Progenitor cell of endocrine pancreas (in vitro differentiated cells): Measurements from ENCODE around the gene CALML6. TPM values are rescaled to one million over a fixed set of nuclear protein-coding genes. Genes with fewer than 3 reads are reported as not detected.

Experiments used
- DNase-seq: peaks from one replicate; pipeline ENCODE4 v3.0.0; 2021; ENCODE audit warnings: low spot score; ENCODE audit not compliant: unreplicated experiment
- H3K27ac Mint-ChIP-seq: 2 replicates; pipeline ENCODE4 v1.8.0; 2021; ENCODE audit warnings: mild to moderate bottlenecking, moderate library complexity, mixed read lengths
- H3K27me3 Mint-ChIP-seq: 2 replicates; pipeline ENCODE4 v1.8.0; 2021; ENCODE audit warnings: mixed read lengths
- H3K36me3 Mint-ChIP-seq: 2 replicates; pipeline ENCODE4 v1.8.0; 2022; ENCODE audit warnings: mixed read lengths; ENCODE audit not compliant: insufficient read depth
- H3K4me1 Mint-ChIP-seq: 2 replicates; pipeline ENCODE4 v1.8.0; 2021; ENCODE audit warnings: low read depth, mixed read lengths
- H3K4me3 Mint-ChIP-seq: 2 replicates; pipeline ENCODE4 v1.8.0; 2021; ENCODE audit warnings: low read depth, mild to moderate bottlenecking, moderate library complexity, mixed read lengths
- H3K9me3 Mint-ChIP-seq: 2 replicates; pipeline ENCODE4 v1.8.0; 2021; ENCODE audit warnings: low read depth, mixed read lengths
- total RNA-seq: library from RNA; stranded (reverse); gene quantifications from 2 replicates; pipeline ENCODE4 v1.2.1, GENCODE V29; 2021
- TF ChIP-seq, protein P1 (sequence below): fragments of 200-600 bp; sonication (generic); IDR thresholded peaks from one replicate; pipeline ENCODE4 v1.5.0; 2021; ENCODE audit warnings: antibody characterized with exemption, mild to moderate bottlenecking; ENCODE audit not compliant: unreplicated experiment

The CALML6 gene
- total RNA-seq, 1 donor from 2014 or later: 1.1 TPM

DNA sequence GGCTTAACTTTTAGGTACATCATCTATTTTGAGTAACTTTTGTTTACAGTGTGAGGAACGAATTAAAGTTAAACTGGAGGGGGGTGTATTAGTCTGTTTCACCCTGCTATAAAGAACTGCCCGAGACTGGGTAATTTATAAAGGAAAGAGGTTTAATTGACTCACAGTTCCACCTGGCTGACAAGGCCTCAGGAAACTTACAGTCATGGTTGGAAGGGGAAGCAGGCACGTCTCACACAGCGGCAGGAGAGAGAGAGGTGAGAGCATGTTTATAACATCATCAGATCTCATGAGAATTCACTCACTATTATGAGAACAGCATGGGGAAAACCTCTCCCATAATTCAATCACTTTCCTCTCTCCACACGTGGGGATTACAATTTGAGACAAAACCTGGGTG lies 35.9 kb downstream of the CALML6 start:
- H3K9me3 Mint-ChIP-seq: no peaks in the 10 kb centered on the region
- peaks cover 18% of the 10 kb centered on the region for H3K27me3 Mint-ChIP-seq
- no peak overlapping the region for H3K4me3 Mint-ChIP-seq
- TF ChIP-seq, protein P1, sequence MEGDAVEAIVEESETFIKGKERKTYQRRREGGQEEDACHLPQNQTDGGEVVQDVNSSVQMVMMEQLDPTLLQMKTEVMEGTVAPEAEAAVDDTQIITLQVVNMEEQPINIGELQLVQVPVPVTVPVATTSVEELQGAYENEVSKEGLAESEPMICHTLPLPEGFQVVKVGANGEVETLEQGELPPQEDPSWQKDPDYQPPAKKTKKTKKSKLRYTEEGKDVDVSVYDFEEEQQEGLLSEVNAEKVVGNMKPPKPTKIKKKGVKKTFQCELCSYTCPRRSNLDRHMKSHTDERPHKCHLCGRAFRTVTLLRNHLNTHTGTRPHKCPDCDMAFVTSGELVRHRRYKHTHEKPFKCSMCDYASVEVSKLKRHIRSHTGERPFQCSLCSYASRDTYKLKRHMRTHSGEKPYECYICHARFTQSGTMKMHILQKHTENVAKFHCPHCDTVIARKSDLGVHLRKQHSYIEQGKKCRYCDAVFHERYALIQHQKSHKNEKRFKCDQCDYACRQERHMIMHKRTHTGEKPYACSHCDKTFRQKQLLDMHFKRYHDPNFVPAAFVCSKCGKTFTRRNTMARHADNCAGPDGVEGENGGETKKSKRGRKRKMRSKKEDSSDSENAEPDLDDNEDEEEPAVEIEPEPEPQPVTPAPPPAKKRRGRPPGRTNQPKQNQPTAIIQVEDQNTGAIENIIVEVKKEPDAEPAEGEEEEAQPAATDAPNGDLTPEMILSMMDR: no peak
- no peaks in the 10 kb centered on the region for H3K4me1 Mint-ChIP-seq
- no peak for DNase-seq
- H3K36me3 Mint-ChIP-seq: no peaks in the 10 kb centered on the region
- H3K27ac Mint-ChIP-seq: no peak overlapping the region

DNA sequence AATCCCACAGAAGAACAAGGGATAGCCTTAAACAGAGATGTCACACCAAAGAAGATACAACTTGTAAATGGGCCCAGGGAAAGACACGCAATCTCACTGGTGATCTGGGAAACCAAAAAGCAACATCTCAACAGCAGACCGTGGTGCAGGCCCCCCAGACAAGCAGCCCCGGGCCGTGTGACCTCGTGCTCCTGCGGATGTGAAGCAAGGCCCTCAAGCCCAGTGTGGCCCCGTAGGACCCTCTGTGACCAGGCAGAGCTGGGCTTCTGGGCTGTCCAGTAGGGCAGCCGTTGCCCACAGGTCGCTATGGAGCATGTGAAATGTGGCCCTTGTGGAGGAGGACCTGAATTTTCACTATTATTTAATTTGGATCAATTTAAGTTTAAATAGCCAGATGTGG lies 39.0 kb downstream of the CALML6 start:
- H3K27me3 Mint-ChIP-seq: peaks cover 22% of the 10 kb centered on the region
- no peak for DNase-seq
- no peaks in the 10 kb centered on the region for H3K36me3 Mint-ChIP-seq
- no peaks in the 10 kb centered on the region for H3K9me3 Mint-ChIP-seq
- no peak overlapping the region for H3K4me3 Mint-ChIP-seq
- no peaks in the 10 kb centered on the region for H3K4me1 Mint-ChIP-seq
- no peak overlapping the region for H3K27ac Mint-ChIP-seq
- TF ChIP-seq, protein P1: no peak

DNA sequence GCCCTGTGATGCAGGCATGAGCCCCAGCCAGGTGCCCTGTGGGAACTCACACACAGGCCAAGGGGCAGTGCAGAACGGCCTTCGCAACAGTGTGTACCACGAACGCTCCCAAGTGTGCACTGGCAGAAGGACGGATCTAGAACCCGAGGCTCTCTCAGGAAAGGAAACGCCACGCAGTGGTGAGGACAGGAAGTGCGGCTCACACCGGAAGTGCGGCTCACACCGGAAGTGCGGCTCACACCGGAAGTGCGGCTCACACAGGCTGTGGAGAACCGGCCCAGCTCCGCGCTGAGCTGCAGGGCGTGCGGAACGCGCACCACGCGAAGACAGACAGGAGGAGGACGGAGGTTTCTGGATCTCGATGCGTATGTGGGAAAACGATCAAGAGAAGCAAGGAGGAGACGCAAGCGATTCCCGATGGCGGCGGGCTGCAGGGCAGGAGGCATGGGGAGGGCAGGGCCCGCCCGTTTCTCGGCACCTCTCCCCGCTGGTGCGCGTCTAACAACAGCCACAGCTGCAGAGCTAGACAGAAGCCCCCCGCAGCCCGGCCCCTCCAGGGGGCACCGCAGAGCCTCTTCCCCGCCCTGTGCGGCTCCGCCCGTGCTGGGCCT lies 39.9 kb downstream of the CALML6 start:
- TF ChIP-seq, protein P1: peak; percentile 29
- Mint-ChIP-seq H3K9me3 (no peaks in the 10 kb centered on the region), H3K36me3 (no peaks in the 10 kb centered on the region), H3K4me1 (no peaks in the 10 kb centered on the region), H3K27me3 (peaks cover 16% of the 10 kb centered on the region), H3K27ac (peak overlapping the region; percentile 78), H3K4me3 (no peak overlapping the region)
- no peak for DNase-seq

DNA sequence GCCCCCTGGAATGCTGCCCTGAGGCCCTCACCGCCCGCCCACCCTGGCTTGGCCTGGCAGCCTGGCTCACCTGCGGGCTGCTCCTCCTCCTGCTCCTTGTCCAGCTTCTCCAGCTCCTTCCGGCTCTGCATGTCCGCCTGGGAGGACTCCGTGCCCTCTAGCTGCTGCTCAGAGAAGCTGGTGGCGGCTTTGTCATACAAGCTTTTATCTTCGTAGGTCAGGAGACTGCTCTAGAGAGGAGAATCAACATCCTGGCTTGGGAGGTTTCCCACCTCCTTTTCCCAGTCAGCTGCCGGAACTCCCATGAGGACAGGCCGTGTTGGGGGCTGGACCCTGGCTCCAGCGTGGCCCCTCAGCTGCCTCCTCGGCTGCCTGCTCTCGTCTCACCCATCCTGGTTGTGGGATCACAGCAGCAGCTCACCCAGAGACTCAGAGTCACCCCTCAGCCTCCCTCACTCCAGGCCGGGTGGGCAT lies 40.6 kb downstream of the CALML6 start:
- TF ChIP-seq, protein P1: no peak
- DNase-seq: no peak
- Mint-ChIP-seq H3K27me3 (peaks cover 18% of the 10 kb centered on the region), H3K9me3 (no peaks in the 10 kb centered on the region), H3K27ac (no peak overlapping the region), H3K4me1 (no peaks in the 10 kb centered on the region), H3K4me3 (no peak overlapping the region), H3K36me3 (no peaks in the 10 kb centered on the region)

DNA sequence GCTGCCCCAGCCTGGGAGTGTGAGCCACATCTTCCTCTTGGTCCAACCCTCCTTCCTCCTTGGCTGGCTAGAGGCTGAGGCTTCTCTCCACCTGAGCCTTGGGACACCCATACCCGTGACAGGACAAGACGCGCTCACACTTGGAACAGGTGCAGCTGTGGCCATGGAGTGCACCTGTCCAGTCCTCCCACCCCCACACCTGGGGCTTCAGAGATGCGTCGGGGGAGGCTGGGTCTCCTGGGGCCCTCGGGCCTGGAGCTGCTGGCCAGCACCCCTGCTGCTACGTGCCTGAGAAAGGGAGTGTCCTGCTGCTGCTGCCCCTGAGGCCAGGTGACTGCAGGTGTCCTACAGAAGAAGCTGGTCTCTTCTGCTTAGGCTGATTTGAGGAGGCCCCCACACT lies 41.0 kb downstream of the CALML6 start:
- Mint-ChIP-seq H3K9me3 (no peaks in the 10 kb centered on the region), H3K36me3 (no peaks in the 10 kb centered on the region), H3K27ac (no peak overlapping the region), H3K27me3 (peaks cover 23% of the 10 kb centered on the region), H3K4me1 (no peaks in the 10 kb centered on the region), H3K4me3 (no peak overlapping the region)
- TF ChIP-seq, protein P1: no peak
- DNase-seq: no peak
